ENCODE data around the gene SLC6A20. TPM values are rescaled to one million over a fixed set of nuclear protein-coding genes. Genes with fewer than 3 reads are reported as not detected.
A peak's percentile ranks its signal among the peaks of the same experiment; 100 is the strongest.

The SLC6A20 gene
- polyA plus RNA-seq, 4 donors: 10.9 to 43.0 (median 32.7) TPM

DNA sequence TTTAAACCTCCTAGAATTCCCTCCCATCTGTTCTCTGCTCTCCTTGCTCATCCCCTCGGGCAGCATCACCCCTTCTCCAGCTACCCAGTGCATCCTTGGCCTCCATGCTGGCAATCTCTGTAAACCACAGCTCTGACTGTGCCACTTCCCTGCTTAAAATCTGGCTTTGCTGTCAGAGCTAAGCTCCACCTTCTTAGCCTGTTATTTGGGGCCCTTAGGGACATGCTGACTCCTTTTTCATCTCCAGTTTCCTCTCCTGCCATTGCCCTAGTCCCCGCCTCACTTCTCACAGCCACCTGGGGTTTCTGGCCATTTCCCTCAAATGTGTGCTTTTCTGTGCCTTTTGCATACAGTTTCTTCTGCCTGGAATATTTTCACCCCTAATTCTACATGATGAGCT lies 5.7 kb downstream of the SLC6A20 start:
- Histone ChIP-seq H3K36me3 (ENCODE audit: control insufficient read depth in 3 of 3, insufficient read depth in 2 of 3, low read depth in 1 of 3, low read length in 3 of 3) (peaks cover 0 to 39% (median 0%) of the 10 kb centered on the region in 3 donors), H3K9me3 (ENCODE audit: control insufficient read depth in 2 of 2, insufficient read depth in 1 of 2, low read depth in 1 of 2, low read length in 1 of 2) (peaks cover 0 to 2% of the 10 kb centered on the region in 2 donors), H3K27me3 (ENCODE audit: control insufficient read depth in 3 of 3, insufficient read depth in 3 of 3, low read length in 3 of 3) (no peaks in the 10 kb centered on the region), H3K4me3 (ENCODE audit: low read depth in 1 of 3, low read length in 3 of 3) (no peak overlapping the region), H3K4me1 (ENCODE audit: control insufficient read depth in 3 of 3, insufficient read depth in 2 of 3, low read depth in 1 of 3, low read length in 2 of 3) (peaks cover 0 to 12% (median 0%) of the 10 kb centered on the region in 3 donors), H3K27ac (ENCODE audit: low read depth in 1 of 3, low read length in 2 of 3) (no peak overlapping the region)
- FAIRE-seq (no peak), DNase-seq (no peak)
- WGBS, 3 donors: 83 to 100% (median 87%) methylated on average over 2 of the region's 2 CpGs

DNA sequence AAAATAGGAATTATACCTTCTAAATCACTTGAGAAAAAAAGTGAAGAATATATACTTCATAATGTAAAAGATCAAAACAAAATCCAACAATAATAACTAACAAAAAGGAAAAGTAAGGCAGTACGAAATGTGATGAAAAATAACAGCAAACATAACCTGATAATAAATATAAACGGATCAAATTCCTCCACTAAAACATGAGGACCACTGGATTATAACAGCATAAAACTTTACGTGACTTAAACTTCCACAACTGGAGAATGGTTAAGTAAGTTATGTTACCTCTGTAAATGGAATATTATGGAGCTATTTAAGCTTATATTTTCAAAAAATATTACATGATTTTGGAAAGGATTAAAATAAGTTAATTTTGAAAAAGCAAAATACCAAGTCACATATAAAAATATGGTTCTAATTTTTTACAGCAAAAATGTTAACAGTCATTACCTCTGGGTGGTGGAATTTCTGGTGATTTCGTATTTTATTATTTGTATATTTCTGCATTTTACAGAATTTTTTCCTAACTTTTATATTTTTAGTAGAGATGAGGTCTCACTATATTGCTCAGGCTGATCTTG lies 7.0 kb downstream of the SLC6A20 start:
- DNase-seq (no peak), FAIRE-seq (no peak)
- peaks cover 0 to 7% of the 10 kb centered on the region in 2 donors for H3K9me3 ChIP-seq (ENCODE audit: control insufficient read depth in 2 of 2, insufficient read depth in 1 of 2, low read depth in 1 of 2, low read length in 1 of 2)
- no peak overlapping the region for H3K27ac ChIP-seq (ENCODE audit: low read depth in 1 of 3, low read length in 2 of 3)
- no peak overlapping the region for H3K4me3 ChIP-seq (ENCODE audit: low read depth in 1 of 3, low read length in 3 of 3)
- H3K36me3 ChIP-seq (ENCODE audit: control insufficient read depth in 3 of 3, insufficient read depth in 2 of 3, low read depth in 1 of 3, low read length in 3 of 3): peaks cover 0 to 42% (median 0%) of the 10 kb centered on the region in 3 donors
- WGBS, 3 donors: 90 to 97% (median 94%) methylated on average over 4 of the region's 4 CpGs
- peaks cover 0 to 22% (median 0%) of the 10 kb centered on the region in 3 donors for H3K4me1 ChIP-seq (ENCODE audit: control insufficient read depth in 3 of 3, insufficient read depth in 2 of 3, low read depth in 1 of 3, low read length in 2 of 3)
- H3K27me3 ChIP-seq (ENCODE audit: control insufficient read depth in 3 of 3, insufficient read depth in 3 of 3, low read length in 3 of 3): no peaks in the 10 kb centered on the region

DNA sequence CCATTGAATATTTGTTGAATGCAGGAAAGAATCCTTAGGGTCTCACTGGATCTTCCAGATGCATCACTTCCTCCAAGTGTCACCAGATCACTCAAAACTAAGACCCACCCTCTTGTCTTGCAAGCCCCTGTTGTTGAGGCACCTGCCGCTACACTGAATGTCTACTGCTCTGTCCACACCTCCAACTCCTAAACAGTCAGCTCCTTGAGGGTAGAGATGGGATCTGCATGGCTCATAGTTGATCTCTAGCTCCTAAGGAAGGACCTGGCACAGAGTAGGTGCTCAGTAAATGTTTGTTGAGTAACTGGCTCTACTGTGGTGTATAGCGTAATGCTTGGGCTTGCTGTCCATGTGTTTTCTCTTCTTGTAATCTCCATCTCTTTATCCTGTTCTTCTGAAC lies 8.8 kb downstream of the SLC6A20 start:
- FAIRE-seq (no peak), DNase-seq (no peak)
- WGBS, 3 donors: 94 to 99% (median 97%) methylated on average over 2 of the region's 2 CpGs
- H3K36me3 ChIP-seq (ENCODE audit: control insufficient read depth in 3 of 3, insufficient read depth in 2 of 3, low read depth in 1 of 3, low read length in 3 of 3): peaks cover 0 to 35% (median 0%) of the 10 kb centered on the region in 3 donors
- no peak overlapping the region for H3K27ac ChIP-seq (ENCODE audit: low read depth in 1 of 3, low read length in 2 of 3)
- no peak overlapping the region for H3K4me3 ChIP-seq (ENCODE audit: low read depth in 1 of 3, low read length in 3 of 3)
- no peaks in the 10 kb centered on the region for H3K27me3 ChIP-seq (ENCODE audit: control insufficient read depth in 3 of 3, insufficient read depth in 3 of 3, low read length in 3 of 3)
- H3K4me1 ChIP-seq (ENCODE audit: control insufficient read depth in 3 of 3, insufficient read depth in 2 of 3, low read depth in 1 of 3, low read length in 2 of 3): peaks cover 0 to 28% (median 6%) of the 10 kb centered on the region in 3 donors
- peaks cover 0 to 7% of the 10 kb centered on the region in 2 donors for H3K9me3 ChIP-seq (ENCODE audit: control insufficient read depth in 2 of 2, insufficient read depth in 1 of 2, low read depth in 1 of 2, low read length in 1 of 2)

DNA sequence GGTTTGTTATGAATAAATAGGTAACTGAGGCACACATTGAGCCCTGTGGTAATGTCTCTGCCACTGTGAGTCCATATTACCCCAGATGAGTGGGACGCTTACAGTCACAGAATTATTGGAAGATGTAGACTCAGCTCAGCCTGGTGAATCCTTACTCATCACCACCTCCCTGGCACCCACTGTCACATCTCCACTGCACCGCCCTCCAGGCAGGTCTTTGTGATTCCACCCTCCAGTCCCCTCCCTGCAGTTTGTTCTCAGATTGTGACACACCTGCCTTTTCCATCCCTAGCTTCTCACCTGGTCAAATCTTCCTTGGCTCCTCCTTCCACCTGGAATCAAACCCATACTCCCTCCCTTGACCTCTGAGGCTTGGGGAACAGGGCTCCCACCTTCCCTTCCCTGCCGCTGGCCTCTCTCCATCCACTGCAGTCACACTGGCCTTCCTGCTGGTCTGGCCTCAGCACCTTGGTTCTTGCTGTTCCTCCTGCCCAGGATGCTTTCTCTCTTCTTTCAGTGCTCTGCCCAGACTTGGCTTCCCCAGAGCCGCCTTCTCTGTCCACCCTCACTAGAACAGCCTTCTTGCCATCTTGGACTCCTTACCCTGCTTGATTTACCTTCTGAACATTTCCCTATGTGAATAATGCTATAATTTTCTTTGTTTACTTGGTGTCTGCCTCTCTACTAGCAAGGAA lies 9.4 kb downstream of the SLC6A20 start:
- peaks cover 0 to 28% (median 6%) of the 10 kb centered on the region in 3 donors for H3K4me1 ChIP-seq (ENCODE audit: control insufficient read depth in 3 of 3, insufficient read depth in 2 of 3, low read depth in 1 of 3, low read length in 2 of 3)
- DNase-seq (no peak), FAIRE-seq (no peak)
- peaks cover 0 to 7% of the 10 kb centered on the region in 2 donors for H3K9me3 ChIP-seq (ENCODE audit: control insufficient read depth in 2 of 2, insufficient read depth in 1 of 2, low read depth in 1 of 2, low read length in 1 of 2)
- peaks cover 0 to 33% (median 2%) of the 10 kb centered on the region in 3 donors for H3K36me3 ChIP-seq (ENCODE audit: control insufficient read depth in 3 of 3, insufficient read depth in 2 of 3, low read depth in 1 of 3, low read length in 3 of 3)
- 70 to 88% (median 87%) methylated on average over 4 of the region's 4 CpGs for WGBS, 3 donors
- no peak overlapping the region for H3K27ac ChIP-seq (ENCODE audit: low read depth in 1 of 3, low read length in 2 of 3)
- no peaks in the 10 kb centered on the region for H3K27me3 ChIP-seq (ENCODE audit: control insufficient read depth in 3 of 3, insufficient read depth in 3 of 3, low read length in 3 of 3)
- no peak overlapping the region for H3K4me3 ChIP-seq (ENCODE audit: low read depth in 1 of 3, low read length in 3 of 3)

DNA sequence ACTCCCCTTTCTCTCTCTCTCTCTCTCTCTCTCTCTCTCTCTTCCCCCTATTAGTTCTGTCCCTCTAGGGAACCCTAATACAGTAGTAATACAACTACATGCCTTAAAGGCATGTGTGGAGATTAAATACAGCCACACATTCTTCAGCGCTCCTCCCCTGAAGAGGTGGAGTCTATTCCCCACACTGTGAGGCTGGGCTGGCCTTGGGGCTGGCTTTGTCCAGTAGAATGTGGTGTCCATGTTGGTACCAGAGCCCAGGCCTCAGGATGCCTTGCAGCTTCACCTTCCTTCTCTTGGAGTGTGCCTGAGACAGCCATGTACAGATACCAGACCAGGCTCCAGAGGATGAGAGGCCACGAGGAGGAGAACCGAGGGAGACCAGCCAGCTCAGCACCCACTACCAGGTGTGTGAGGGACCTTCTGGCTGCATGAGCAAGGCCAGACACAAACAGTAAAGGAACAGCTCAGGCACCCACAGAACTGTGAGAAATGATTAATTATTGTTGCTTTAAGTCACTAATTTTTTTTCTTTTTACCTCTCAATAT lies 10.7 kb downstream of the SLC6A20 start:
- 81 to 97% (median 84%) methylated on average over 3 of the region's 3 CpGs for WGBS, 3 donors
- H3K27me3 ChIP-seq (ENCODE audit: control insufficient read depth in 3 of 3, insufficient read depth in 3 of 3, low read length in 3 of 3): no peaks in the 10 kb centered on the region
- DNase-seq (no peak), FAIRE-seq (no peak)
- peaks cover 0 to 7% of the 10 kb centered on the region in 2 donors for H3K9me3 ChIP-seq (ENCODE audit: control insufficient read depth in 2 of 2, insufficient read depth in 1 of 2, low read depth in 1 of 2, low read length in 1 of 2)
- peaks cover 0 to 35% (median 6%) of the 10 kb centered on the region in 3 donors for H3K4me1 ChIP-seq (ENCODE audit: control insufficient read depth in 3 of 3, insufficient read depth in 2 of 3, low read depth in 1 of 3, low read length in 2 of 3)
- H3K36me3 ChIP-seq (ENCODE audit: control insufficient read depth in 3 of 3, insufficient read depth in 2 of 3, low read depth in 1 of 3, low read length in 3 of 3): peaks cover 0 to 44% (median 2%) of the 10 kb centered on the region in 3 donors
- H3K27ac ChIP-seq (ENCODE audit: low read depth in 1 of 3, low read length in 2 of 3): no peak overlapping the region
- H3K4me3 ChIP-seq (ENCODE audit: low read depth in 1 of 3, low read length in 3 of 3): no peak overlapping the region

DNA sequence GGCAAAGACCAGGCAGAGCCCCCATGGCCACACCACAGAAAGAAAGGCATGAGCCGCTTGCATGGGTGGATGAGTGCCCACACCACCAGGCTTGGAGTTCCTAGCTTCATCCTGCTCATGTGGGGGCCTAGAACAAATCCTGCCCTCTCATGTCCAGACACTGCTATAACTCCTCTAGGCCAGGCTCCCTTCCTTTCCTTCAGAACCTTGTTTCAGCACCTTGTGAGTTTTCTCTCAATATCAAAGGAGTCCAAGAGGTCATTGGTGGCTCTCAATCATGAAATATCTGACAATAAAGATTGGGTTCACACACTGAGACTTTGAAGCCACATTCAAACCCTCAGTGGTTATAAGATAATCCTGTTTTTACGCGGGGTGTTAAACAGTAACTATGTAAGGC lies 12.7 kb downstream of the SLC6A20 start:
- DNase-seq: peak; percentile 76 to 78

DNA sequence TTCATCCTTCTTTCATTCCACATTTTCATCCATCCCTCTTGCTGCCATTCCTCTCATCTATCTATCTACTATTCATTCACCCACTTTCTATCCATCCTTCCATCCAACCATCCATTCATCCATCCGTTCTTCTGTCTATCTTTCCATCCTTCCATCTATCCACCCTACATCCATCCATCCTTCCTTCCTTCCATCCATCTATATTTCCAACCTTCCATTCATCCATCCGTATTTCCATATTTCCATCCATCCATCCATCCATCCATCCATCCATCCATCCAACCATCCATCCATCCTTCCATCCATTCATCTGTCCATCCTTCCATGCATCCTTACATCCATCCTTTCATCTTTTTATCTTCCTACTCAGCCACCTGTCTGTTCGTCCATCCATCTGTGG lies 14.0 kb downstream of the SLC6A20 start:
- H3K4me1 ChIP-seq (ENCODE audit: control insufficient read depth in 3 of 3, insufficient read depth in 2 of 3, low read depth in 1 of 3, low read length in 2 of 3): peaks cover 0 to 67% (median 22%) of the 10 kb centered on the region in 3 donors
- no peak for FAIRE-seq
- H3K4me3 ChIP-seq (ENCODE audit: low read depth in 1 of 3, low read length in 3 of 3): no peak overlapping the region
- H3K36me3 ChIP-seq (ENCODE audit: control insufficient read depth in 3 of 3, insufficient read depth in 2 of 3, low read depth in 1 of 3, low read length in 3 of 3): peaks cover 0 to 59% (median 4%) of the 10 kb centered on the region in 3 donors
- H3K27ac ChIP-seq (ENCODE audit: low read depth in 1 of 3, low read length in 2 of 3): no peak overlapping the region
- 90 to 94% (median 93%) methylated on average over 3 of the region's 3 CpGs for WGBS, 3 donors
- no peak for DNase-seq
- H3K9me3 ChIP-seq (ENCODE audit: control insufficient read depth in 2 of 2, insufficient read depth in 1 of 2, low read depth in 1 of 2, low read length in 1 of 2): peaks cover 0 to 4% of the 10 kb centered on the region in 2 donors
- H3K27me3 ChIP-seq (ENCODE audit: control insufficient read depth in 3 of 3, insufficient read depth in 3 of 3, low read length in 3 of 3): no peaks in the 10 kb centered on the region

More for the DNA sequence above, 12.7 kb downstream of the SLC6A20 start:
- FAIRE-seq: no peak
- Histone ChIP-seq H3K4me3 (ENCODE audit: low read depth in 1 of 3, low read length in 3 of 3) (no peak overlapping the region), H3K9me3 (ENCODE audit: control insufficient read depth in 2 of 2, insufficient read depth in 1 of 2, low read depth in 1 of 2, low read length in 1 of 2) (peaks cover 0 to 4% of the 10 kb centered on the region in 2 donors), H3K4me1 (ENCODE audit: control insufficient read depth in 3 of 3, insufficient read depth in 2 of 3, low read depth in 1 of 3, low read length in 2 of 3) (peaks cover 0 to 55% (median 15%) of the 10 kb centered on the region in 3 donors), H3K27ac (ENCODE audit: low read depth in 1 of 3, low read length in 2 of 3) (peak overlapping the region in 1 of 3 donors; percentile 81), H3K36me3 (ENCODE audit: control insufficient read depth in 3 of 3, insufficient read depth in 2 of 3, low read depth in 1 of 3, low read length in 3 of 3) (peaks cover 0 to 51% (median 4%) of the 10 kb centered on the region in 3 donors), H3K27me3 (ENCODE audit: control insufficient read depth in 3 of 3, insufficient read depth in 3 of 3, low read length in 3 of 3) (no peaks in the 10 kb centered on the region)
- WGBS, 3 donors: 49 to 70% (median 64%) methylated on average over 3 of the region's 3 CpGs

DNA sequence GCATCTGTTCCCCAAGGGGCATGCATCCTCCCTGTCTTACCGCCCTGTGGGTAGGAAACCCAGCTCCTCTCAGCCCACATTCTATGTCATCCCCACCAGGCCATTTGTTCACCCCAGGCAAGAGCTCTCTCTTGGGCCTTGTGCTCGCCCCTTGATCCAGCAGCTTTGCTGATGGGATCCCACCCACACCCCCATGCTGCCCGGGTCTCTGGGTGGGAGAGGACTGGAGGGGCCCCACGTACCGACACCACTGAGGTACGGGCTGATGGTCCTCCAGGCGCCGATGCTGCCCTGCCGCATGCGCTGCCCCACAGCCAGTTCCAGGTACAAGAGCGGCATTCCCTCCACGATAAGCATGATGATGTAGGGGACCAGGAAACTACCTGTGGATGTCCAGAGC lies 14.5 kb downstream of the SLC6A20 start:
- DNase-seq (no peak), FAIRE-seq (no peak)
- H3K27me3 ChIP-seq (ENCODE audit: control insufficient read depth in 3 of 3, insufficient read depth in 3 of 3, low read length in 3 of 3): no peaks in the 10 kb centered on the region
- no peak overlapping the region for H3K27ac ChIP-seq (ENCODE audit: low read depth in 1 of 3, low read length in 2 of 3)
- peaks cover 0 to 73% (median 22%) of the 10 kb centered on the region in 3 donors for H3K4me1 ChIP-seq (ENCODE audit: control insufficient read depth in 3 of 3, insufficient read depth in 2 of 3, low read depth in 1 of 3, low read length in 2 of 3)
- H3K9me3 ChIP-seq (ENCODE audit: control insufficient read depth in 2 of 2, insufficient read depth in 1 of 2, low read depth in 1 of 2, low read length in 1 of 2): peaks cover 0 to 4% of the 10 kb centered on the region in 2 donors
- WGBS, 3 donors: 92 to 98% (median 95%) methylated on average over 12 of the region's 12 CpGs
- peaks cover 0 to 61% (median 4%) of the 10 kb centered on the region in 3 donors for H3K36me3 ChIP-seq (ENCODE audit: control insufficient read depth in 3 of 3, insufficient read depth in 2 of 3, low read depth in 1 of 3, low read length in 3 of 3)
- no peak overlapping the region for H3K4me3 ChIP-seq (ENCODE audit: low read depth in 1 of 3, low read length in 3 of 3)

All from small intestine (tissue), 7 donors.